GM21515 (cell line): Measurements from ENCODE around the gene KLHL35.

Experiments
- ATAC-seq: cut with Tn5 transposase; IDR thresholded peaks from one replicate; pipeline ENCODE4 v1.9.1; 2021; ENCODE audit not compliant: unreplicated experiment

Gene KLHL35

DNA sequence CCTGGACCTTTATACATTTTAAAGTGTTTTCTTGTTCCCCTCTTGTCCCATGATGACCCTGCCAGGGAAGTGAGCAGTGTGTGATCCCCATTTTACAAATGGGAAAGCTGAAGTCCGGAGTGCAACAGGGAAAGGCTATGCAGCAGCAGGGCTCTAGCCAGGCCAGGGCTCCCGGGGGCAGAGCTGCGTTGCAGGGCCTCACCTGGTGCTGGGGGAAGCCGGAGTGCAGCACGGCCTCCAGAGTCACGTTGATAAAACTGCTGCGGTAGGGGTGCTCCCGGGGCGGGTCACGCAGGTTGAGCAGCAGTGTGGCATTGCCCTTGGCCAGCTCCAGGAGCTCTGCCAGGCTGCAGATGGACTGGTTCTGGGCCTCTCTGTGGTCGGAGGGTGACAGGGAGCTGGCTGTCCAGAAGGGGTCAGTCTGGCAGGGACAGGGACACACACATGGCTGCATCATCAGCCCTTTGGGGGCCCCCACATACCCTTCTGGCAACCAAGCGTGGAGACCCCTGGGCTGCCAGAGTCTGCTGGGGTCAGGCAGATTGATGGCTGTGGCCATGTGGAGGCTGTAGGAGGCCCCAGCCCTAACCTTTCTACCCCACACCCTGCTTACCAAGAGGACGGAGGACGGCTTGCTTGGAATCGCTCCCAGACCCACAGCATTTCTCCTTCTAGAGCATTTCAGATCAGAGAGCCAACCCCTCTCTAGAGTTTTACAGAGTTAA is 9.3 kb upstream of the KLHL35 start:
- no peak for ATAC-seq

DNA sequence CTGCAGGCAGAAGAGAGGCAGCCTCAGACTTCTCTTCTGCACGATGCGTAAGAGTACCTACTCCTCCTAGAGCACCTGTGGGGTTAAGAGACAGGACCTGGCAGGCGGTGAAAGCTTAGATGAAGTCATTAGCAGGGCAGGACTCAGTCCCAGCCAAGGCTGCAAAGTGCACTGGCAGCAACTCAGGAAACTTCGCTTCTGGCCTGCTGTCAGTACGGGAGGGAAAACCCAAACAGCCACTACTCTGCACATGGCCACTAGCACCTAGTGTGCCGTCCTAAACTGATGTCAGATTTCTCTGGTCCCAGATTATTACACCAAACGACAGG is 8.8 kb upstream of the KLHL35 start:
- ATAC-seq, result no peak

DNA sequence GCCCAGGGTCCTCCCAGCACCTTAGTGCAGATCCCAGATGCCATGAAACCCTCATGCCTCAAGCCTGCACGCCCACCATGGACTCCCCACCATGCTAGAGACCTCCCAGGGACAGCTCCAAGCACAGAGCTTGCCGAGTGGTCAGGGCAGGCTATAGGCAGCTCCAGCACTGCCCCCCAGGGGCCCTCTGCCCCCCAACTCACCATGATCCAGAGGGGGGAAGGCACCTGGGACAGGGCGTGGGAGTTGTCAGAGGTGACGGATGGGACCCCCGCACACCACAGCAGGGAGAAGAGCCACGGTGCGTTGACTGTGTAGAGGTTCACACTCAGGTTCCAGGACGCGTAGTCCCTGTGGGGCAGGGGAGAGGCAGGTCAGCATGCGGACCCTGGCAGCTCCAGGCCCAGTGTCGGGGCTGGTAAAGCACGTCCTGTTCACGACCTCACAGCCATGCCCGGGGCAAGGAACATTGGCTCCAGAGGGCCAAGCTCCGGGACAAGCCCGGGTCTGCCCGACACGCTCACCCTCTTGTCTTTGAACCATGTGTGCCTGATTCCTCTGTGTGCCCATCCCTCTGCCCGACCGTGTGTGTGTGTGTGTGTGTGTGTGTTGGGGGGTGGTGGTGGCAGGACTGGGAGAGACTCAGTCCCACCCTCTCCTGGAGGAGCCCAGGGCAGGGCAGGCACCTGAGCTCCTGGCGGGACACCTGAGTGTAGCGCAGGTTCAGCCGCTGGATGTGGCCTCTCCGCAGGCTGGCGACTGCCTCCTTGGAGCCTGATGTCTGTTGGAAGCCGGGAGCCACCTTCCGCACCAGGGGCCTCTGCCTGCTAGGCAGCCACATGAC is 8.2 kb upstream of the KLHL35 start:
- ATAC-seq, result no peak

GRCh38 chr11:75439495-75440120 is 6.6 kb upstream of the KLHL35 start:
- no peak for ATAC-seq

- ATAC-seq, result no peak
Measured at GRCh38 chr11:75439026-75439425, 6.0 kb upstream of the KLHL35 start.

DNA sequence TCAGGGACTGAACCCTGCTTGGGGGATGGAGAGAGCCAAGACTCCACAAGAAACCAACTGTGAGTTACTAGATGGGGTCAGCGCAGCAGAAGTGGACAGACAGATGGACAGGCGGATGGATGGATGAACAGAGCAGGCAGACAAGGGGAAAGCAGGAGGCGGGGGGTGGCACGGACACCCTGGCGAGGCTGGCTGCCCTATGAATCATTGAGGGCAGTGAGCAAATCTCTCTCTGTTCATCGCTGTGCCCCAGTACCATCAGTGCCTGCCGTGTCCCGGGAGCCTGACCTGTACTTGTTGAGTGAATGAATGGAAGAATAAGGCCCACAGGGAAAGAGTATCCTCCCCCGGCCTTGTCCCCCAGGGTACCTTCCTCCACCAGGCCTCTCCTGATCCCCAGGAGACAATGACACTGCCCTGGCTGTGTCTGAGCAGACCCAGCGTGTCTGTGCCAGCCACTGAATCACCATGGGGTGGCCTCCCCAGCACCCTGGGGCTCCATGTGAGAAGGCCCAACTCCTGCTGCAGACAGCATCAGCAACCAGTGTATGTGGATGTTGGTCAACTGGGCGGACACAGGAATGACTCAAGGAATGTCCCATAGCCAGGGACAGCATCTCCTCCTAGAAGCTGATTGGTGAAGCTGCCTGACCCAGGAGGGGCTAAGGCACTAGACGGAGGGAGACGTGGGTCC is 5.1 kb upstream of the KLHL35 start:
- ATAC-seq, result no peak

GRCh38 chr11:75436806-75437205 is 3.8 kb upstream of the KLHL35 start:
- ATAC-seq, result no peak

- ATAC-seq, result no peak
Measured at GRCh38 chr11:75435571-75435925, 2.5 kb upstream of the KLHL35 start.

GRCh38 chr11:75434886-75435570 is 2.0 kb upstream of the KLHL35 start:
- ATAC-seq, result no peak

DNA sequence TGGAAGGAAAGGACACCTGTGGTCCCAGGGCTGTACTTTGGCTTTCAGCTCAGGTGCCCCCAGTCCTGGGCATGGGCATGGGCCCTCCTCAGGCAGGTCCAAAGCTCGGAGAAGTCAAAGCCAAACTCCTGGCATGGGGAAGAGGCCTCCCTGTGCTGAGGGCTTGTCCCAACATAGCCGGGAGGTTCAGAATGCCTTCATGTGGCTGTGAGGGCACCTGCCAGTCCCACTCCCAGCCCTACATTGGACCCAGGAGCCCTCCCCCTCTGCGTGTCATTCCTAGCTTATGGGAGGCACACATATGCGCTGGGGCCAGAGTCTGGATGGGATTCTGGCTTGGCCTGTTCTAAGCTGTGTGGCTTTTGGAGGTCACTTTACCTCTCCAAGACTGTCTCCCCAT is 1.0 kb upstream of the KLHL35 start:
- ATAC-seq, result no peak

GRCh38 chr11:75433443-75433842 is 440 bp upstream of the KLHL35 start:
- no peak for ATAC-seq

- no peak for ATAC-seq
Measured at GRCh38 chr11:75431533-75432525, 1.2 kb downstream of the KLHL35 start.

DNA sequence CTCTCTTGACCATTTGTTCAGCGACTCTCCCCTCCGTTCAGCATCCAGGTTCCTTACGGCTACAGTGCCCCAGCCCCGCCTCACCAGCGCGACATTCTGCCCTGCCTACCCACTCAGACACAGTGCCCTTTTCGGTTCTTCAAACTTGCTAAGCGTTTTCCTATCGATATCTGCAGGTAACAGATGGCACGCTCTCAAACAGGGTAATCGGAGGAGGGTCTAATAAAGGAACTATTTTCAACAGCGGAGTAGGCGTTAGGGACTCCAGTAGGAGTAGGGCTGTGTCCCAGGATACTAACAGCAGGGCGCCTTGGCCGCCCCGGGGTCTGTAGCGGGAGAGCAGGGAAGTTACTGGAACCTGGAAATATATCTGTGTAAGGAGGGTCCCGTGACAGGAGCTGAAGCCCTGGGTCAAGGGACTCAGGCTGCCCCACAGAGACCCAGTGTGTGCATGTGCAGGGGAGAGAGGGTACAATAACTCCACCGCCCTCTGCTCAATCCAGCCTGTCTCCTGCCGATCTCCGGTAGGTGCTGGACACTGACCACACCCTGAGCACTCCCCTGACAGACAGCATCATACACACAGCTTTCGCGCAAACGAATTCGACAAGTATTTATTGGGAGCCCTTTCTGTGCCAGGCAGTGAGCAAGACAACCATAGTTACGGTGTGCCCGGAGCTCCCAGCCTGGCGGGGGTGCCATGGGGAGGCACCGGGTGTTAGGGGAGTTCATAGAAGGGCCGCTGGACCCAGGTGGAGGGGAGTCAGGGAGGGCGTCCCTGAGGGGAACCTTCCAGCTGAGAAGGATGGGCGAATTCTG is 2.1 kb downstream of the KLHL35 start:
- ATAC-seq, result no peak

DNA sequence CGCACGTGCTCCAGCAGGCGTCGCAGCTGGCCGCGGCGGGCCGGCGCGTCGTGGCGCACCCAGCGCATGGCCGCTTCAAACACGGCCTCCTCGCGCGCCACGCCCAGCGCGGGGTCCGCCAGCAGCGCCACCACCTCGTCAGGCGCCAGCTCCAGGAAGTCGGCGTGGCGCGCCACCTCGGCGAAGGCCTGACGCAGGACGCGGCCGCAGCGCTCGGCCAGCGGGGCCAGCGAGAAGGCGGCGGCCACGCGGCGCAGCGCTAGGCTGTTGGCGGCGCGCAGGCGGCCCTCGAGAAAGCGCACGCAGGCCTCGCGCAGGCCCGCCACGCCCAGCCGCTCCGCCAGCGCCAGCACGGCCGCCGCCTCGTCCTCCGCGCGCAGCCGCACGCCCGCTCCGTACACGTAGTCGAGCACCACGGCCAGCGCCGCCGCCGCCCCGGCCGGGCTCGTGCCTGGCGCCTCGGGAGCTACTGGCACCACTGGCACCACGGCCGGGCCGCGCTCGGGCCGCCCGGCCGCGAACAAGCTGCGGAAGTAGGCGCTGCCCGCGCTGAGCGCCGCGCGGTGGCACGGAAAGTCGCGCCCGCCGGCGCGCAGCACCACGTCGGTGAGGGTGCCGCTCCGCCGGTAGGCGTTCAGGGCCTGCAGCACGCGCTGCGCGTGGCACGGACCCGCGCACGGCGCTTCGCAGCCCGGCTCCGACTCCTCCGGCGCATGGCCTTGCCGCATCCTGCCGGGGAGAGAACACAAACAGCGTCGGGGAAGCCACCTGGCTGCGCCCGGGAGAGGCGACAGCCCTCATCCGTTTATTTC is 2.9 kb downstream of the KLHL35 start:
- ATAC-seq, result no peak

DNA sequence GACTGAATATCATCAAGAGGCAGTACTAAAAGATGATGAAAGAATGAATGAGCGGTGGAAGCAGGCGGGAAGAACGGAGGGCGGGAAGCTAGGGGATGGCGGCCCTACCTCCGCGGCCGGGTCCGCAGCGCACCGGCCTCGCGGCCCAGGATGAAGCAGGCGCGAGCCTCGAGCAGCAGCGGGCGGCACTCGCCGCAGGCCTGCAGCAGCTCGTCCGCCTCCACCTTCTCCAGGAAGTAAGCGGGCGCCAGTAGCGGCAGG is 3.4 kb downstream of the KLHL35 start:
- no peak for ATAC-seq

DNA sequence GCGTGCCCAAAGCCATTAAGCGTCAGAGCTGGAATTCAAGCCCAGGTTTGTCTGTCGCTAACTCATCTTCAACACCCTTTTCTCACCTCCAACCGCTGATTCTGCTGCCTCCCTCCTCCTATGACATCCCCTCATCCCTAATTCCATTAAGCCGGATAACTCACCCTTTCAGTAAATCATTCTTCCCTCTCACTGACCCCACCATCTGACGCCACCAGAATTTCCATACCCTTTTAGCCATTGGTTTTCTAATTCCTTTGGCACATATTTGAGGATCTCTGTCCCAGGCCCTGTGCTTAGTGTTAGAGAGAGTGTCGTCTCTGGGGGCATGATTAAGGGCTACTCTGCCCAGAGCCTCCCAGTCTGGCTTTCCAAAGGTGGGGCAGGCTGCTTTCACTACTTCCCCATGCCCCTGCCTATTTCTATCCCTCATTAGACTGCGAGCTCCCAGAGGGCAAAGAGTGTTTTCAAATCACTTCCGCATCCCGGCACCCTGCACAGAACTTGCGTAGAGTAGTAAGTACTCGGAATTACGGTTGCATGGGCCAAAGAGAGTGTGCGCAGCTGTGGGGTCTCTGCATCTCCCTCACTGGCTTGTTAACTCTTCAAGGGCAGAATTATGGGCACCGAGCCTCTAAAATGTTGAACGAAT is 3.9 kb downstream of the KLHL35 start:
- no peak for ATAC-seq

DNA sequence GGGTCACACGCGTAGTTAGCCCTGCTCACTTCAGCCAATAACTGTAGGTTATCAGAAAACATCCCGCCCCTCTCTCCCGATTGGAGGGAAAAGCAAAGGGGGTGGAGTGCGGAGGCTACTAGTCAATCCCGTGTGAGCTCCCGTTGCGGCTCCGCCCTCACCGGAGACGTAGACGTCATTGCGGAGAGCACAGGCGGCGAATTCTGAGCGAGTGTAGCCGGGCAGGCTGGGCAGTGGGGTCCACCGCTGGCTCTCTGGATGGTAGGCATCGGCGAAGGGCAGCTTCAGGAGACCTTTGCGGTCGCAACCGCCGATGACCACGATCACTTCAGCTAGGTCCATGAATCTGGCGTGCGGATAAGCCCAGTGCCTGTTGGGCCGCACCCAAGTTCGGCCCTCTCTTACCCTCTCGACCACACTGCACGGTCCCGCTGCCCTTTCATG is 4.7 kb downstream of the KLHL35 start:
- ATAC-seq, result no peak

- ATAC-seq, result no peak
Measured at GRCh38 chr11:75427181-75427580, 5.8 kb downstream of the KLHL35 start.
